Aorta (tissue), 5 donors: ENCODE data around the gene LY9. TPM values are rescaled to one million over a fixed set of nuclear protein-coding genes. Genes with fewer than 3 reads are reported as not detected.

Experiments
- ATAC-seq: fragments of 200-7000 bp; cut with Tn5 transposase; one replicate; pipeline ENCODE4 v1.9.1; 2022; ENCODE audit warnings: moderate library complexity; ENCODE audit not compliant: low FRiP score
- DNase-seq, 2 donors: peaks; one replicate each; pipeline ENCODE4 v3.0.0-alpha.2; 2020
- H3K27ac ChIP-seq, 2 donors: one replicate each; pipeline ENCODE4 v1.5.1; 2013; ENCODE audit warnings: low read length in 2 of 2, mild to moderate bottlenecking in 2 of 2, moderate library complexity in 2 of 2, control low read depth in 1 of 2, inconsistent platforms in 1 of 2, low read depth in 1 of 2
- H3K27me3 ChIP-seq, 2 donors: one replicate each; pipeline ENCODE4 v1.6.1; 2013; ENCODE audit warnings: control low read depth in 1 of 2, low read length in 1 of 2, mild to moderate bottlenecking in 1 of 2, moderate library complexity in 1 of 2; ENCODE audit not compliant: insufficient read depth in 2 of 2, control insufficient read depth in 1 of 2
- H3K36me3 ChIP-seq, 2 donors: one replicate each; pipeline ENCODE4 v1.6.1; 2013; ENCODE audit warnings: control low read depth in 1 of 2, low read length in 1 of 2, mild to moderate bottlenecking in 1 of 2; ENCODE audit not compliant: insufficient read depth in 2 of 2, control insufficient read depth in 1 of 2
- H3K4me1 ChIP-seq, 2 donors: one replicate each; pipeline ENCODE4 v1.6.1; 2013; ENCODE audit warnings: low read length in 2 of 2, control low read depth in 1 of 2, mild to moderate bottlenecking in 1 of 2, moderate library complexity in 1 of 2; ENCODE audit not compliant: insufficient read depth in 2 of 2, control insufficient read depth in 1 of 2
- H3K4me3 ChIP-seq, 2 donors: one replicate each; pipeline ENCODE4 v1.5.1; 2013; ENCODE audit warnings: low read length in 2 of 2, control low read depth in 1 of 2, mild to moderate bottlenecking in 1 of 2
- H3K9me3 ChIP-seq: one replicate; pipeline ENCODE4 v1.6.1; 2013; ENCODE audit warnings: mild to moderate bottlenecking, low read length; ENCODE audit not compliant: control insufficient read depth
- WGBS, 2 donors: extraction: QIAGEN DNeasy Blood & Tissue Kit; methylation state at CpG; one replicate each; pipeline ENCODE4 v1.1.7; 2013; 5-methylcytosine and 5-hydroxymethylcytosine counted together
- intact Hi-C, 2 donors: fragments of 100-400 bp; cut with DNase I; formaldehyde crosslinking; loops; one replicate each; pipeline versions ENCODE4 v1.14.2 to v1.15.0; 2022
- polyA plus RNA-seq, 2 donors: library from polyadenylated mRNA; stranded (reverse); fragments of 200-250 nt; gene quantifications; one replicate each; pipeline ENCODE4 v1.2.3, GENCODE V29; 2013
- total RNA-seq, 2 donors: library from RNA; stranded (reverse); fragmentation: NEBNext Ultra II Directional; extraction: Animal tissue kit (Norgen Biotek cat#: 25700); gene quantifications; one replicate each; pipeline ENCODE4 v1.2.1, GENCODE V29; 2021
- donor health status: healthy with polysubstance abuse.
- donor health status: Bipolar disorder and iron deficiency.
- donor health status: DM: no; HTN: no; CAD: no.
- donor health status: DM: no; HTN: no; CAD: no.
- donor health status: DM: yes; HTN: yes; CAD: no.

Gene LY9
- total and polyA plus RNA-seq, 4 donors: 0.10 to 2.0 (median 0.97) TPM

DNA sequence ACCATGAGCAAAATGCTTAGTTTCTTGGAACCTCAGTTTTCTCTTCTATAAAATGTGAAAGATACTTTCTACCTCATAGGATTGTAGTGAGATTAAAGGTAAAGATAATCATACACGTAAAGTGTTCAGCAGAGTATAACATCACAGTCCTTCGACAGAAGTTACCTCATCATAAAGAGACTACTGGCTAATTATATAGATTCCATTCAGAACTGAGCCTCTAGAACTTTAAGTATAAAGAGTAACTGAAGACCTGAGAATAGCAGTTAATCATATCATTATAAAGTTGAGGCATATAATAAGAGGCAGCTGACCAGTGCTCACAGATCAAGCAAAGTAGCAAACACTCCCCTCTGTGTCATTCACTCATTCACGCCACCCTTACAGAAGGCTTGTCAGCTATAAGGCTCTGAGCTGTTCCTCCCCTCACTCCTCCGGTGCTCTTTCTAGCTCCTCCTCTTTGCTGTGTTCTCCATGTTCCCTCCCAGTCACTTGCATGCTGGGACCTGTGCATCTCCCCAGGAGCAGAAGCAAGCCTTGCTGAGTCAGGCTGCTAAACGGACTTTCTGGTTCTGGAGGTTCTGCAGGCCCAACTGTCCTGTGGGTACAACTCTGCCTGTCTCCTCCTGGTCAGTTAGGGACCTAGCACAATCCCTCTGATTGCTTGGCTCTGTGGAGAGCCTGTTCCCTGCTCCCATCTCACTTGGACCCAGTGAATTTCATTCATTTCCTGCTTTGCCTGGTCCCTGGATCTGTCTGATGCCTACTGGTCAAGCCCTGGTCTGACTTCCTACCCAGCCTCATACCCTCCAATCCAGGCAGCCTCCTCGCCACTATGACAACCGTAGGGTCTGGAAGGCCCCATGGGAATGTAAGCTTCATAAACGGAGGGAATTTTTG, 28.3 kb upstream of the LY9 start:
- Histone ChIP-seq H3K4me3 (no peak overlapping the region), H3K36me3 (no peaks in the 10 kb centered on the region), H3K4me1 (no peaks in the 10 kb centered on the region), H3K9me3 (no peaks in the 10 kb centered on the region), H3K27me3 (no peaks in the 10 kb centered on the region), H3K27ac (no peak overlapping the region)
- no peak for DNase-seq
- WGBS, 2 donors: 58 to 61% methylated on average over 8 of the region's 8 CpGs
- no peak for ATAC-seq
- intact Hi-C loops: no loop called here

DNA sequence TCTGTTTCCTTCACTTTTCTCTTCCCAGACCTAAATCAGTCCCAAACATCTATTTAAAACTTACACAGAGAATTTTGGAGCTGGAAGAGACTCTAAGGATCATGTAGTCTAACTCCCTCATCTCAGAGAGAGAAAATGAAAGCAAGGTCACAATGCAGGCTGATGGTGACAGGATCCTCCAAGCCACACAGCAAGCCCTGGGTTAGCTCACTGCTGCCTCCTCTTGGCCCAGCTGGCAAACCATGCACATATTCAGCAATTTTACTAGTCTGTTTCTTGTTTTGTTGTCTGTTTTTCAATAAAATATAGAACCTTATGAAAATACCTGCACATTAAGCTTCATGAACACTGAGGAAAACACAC, 27.7 kb upstream of the LY9 start:
- no peak for ATAC-seq
- no peaks in the 10 kb centered on the region for H3K4me1 ChIP-seq
- no peak overlapping the region for H3K27ac ChIP-seq
- intact Hi-C loops: no loop called here
- peak in 1 of 2 donors; percentile 75 for DNase-seq
- no peaks in the 10 kb centered on the region for H3K27me3 ChIP-seq
- H3K9me3 ChIP-seq: no peaks in the 10 kb centered on the region
- H3K4me3 ChIP-seq: no peak overlapping the region
- H3K36me3 ChIP-seq: no peaks in the 10 kb centered on the region

DNA sequence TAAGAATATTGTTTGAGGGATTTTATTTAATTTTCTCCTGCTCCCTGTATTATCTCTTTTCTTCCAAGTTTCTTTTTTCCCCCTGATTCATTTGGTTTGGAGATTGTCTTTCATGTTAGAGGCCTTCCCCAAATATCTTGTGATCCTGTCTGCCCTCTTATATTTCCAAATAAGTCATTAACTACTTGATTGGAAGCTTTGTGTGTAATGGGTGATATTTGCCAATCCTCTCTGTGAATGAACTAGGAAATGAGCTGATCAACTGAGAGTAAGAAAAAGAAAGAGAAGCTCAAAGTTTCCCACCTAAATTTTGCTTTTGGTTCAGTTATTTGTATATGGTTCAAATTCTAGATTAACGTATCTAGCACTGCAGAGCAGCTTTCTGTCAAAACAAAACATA, 23.6 kb upstream of the LY9 start:
- ATAC-seq (no peak), DNase-seq (no peak)
- H3K36me3 ChIP-seq: no peaks in the 10 kb centered on the region
- WGBS, 2 donors: 85 to 93% methylated on average over 1 of the region's 1 CpG
- no peak overlapping the region for H3K4me3 ChIP-seq
- intact Hi-C loops: no loop called here
- no peaks in the 10 kb centered on the region for H3K9me3 ChIP-seq
- peaks cover 0 to 2% of the 10 kb centered on the region in 2 donors for H3K27me3 ChIP-seq
- no peak overlapping the region for H3K27ac ChIP-seq
- H3K4me1 ChIP-seq: no peaks in the 10 kb centered on the region

DNA sequence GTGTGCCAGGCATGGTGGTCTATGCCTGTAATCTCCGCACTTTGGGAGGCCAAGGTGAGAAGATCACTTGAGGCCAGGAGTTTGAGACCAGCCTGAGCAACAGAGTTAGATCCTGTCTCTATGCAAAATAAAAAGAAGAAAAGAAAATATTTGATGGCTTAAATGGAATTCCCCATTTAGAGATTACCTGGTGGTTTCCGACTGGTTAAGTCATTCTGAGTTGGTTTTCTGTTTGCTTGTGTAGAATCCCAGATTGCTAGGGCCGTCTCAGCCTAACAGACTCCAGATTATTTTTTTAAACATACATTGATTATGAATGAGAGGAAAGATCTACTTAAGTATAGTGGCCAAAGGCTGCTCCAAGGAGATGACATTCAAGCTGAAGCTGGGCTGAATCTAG, 22.9 kb upstream of the LY9 start:
- H3K9me3 ChIP-seq: no peaks in the 10 kb centered on the region
- WGBS, 2 donors: 78 to 82% methylated on average over 3 of the region's 3 CpGs
- DNase-seq (no peak), ATAC-seq (no peak)
- H3K27ac ChIP-seq: no peak overlapping the region
- no peak overlapping the region for H3K4me3 ChIP-seq
- peaks cover 0 to 2% of the 10 kb centered on the region in 2 donors for H3K27me3 ChIP-seq
- intact Hi-C loops: no loop called here
- H3K36me3 ChIP-seq: no peaks in the 10 kb centered on the region
- H3K4me1 ChIP-seq: no peaks in the 10 kb centered on the region

DNA sequence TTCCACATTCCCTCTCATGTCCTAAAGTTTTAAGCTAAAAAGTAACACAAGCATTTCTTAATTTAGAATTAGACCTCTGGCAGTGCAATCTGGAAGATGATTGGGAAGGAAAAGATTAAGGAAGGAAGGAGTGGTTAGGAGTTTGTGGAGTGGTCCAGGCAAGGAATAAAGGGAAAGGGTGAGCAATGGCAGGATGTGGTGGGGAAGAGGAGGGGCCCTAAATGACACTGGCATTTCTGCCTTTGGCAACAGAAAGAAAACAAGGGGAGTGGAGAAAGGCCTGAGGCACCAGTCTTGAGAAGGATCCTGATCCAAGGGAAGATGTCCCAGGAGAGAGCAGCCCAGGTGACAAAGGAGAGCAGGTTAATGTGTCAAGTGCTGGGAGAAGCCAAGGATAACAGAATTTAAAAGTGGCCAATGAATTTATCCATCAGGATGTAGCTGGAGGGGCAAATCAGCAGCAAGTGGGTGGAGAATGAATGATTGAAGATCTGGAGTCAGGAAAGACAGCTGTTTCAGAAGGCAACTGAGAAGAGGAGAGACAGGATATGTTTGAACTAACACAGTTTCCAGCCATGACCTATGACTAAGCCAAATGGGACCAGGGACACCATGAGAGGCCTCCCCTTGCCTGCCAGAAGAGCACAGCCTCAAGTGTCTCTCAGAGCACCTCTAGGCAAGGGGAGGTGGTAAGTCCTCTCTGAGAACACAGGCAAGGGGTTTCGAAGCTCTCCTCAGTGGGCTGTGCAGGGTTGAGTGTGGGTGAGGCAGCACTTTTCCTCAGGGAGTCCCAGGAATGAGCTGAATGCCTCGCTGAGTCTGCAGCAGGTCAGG, 20.9 kb upstream of the LY9 start:
- H3K27ac ChIP-seq: no peak overlapping the region
- H3K4me3 ChIP-seq: no peak overlapping the region
- peaks cover 0 to 2% of the 10 kb centered on the region in 2 donors for H3K27me3 ChIP-seq
- DNase-seq (no peak), ATAC-seq (no peak)
- H3K36me3 ChIP-seq: no peaks in the 10 kb centered on the region
- intact Hi-C loops: no loop called here
- 74 to 92% methylated on average over 2 of the region's 2 CpGs for WGBS, 2 donors
- no peaks in the 10 kb centered on the region for H3K9me3 ChIP-seq
- no peaks in the 10 kb centered on the region for H3K4me1 ChIP-seq

DNA sequence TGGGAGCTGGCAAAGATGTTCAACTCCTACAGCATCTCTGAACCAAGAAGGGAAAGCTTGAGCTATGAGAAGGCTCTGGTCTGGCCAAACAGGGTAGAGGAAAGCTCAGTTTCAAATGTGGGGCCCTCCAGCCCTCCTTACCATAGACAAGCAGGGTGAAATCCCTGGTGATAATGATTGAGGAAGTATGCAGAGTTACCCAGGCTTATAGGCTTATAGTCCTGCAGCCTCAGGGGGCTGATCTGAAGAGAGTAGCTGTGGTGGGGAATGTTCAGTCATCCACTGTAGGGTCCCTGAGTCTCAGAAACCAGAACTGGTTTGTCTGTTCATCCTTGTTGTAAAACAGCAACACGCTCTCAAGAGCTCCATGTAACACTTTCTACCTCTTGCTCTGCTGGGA, 19.8 kb upstream of the LY9 start:
- intact Hi-C loops: no loop called here
- no peaks in the 10 kb centered on the region for H3K36me3 ChIP-seq
- H3K9me3 ChIP-seq: no peaks in the 10 kb centered on the region
- no peak for DNase-seq
- no peaks in the 10 kb centered on the region for H3K4me1 ChIP-seq
- H3K4me3 ChIP-seq: no peak overlapping the region
- no peak overlapping the region for H3K27ac ChIP-seq
- peaks cover 0 to 2% of the 10 kb centered on the region in 2 donors for H3K27me3 ChIP-seq
- ATAC-seq: no peak
- WGBS, 2 donors: 100% methylated on average over 1 of the region's 1 CpG

DNA sequence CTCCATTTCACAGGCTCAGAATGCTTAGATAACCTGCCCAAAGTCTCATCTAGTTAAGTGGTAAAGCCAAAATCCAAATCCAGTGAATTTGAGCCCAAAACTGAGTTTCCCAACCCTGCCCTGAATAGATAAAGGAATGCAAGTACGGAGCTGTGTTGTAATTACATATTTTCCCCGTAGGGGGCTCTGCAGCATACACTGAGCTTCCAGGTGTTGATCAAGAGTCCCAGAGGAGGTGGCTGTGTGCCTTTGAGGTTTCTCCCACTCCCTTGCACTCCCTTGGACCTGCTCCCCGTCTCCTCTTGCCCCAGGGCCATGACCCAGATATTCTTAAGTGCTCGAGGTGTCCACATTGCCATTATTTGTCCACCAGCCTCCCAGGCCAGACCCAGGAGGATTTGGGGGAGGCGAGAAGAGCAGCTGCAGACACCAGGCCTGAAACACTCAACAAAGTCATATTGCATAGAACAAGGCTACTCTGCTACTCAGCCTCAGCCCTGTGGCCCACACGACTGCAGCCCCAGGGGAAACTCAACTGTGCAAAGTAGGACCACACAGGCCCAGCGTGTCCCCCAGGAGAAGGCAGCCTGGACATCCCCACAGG, 18.4 kb upstream of the LY9 start:
- Histone ChIP-seq H3K9me3 (no peaks in the 10 kb centered on the region), H3K27me3 (peaks cover 0 to 2% of the 10 kb centered on the region in 2 donors), H3K4me3 (no peak overlapping the region), H3K4me1 (no peaks in the 10 kb centered on the region), H3K36me3 (no peaks in the 10 kb centered on the region), H3K27ac (no peak overlapping the region)
- ATAC-seq (no peak), DNase-seq (no peak)
- intact Hi-C loops: no loop called here
- WGBS, 2 donors: 67 to 79% methylated on average over 7 of the region's 7 CpGs

DNA sequence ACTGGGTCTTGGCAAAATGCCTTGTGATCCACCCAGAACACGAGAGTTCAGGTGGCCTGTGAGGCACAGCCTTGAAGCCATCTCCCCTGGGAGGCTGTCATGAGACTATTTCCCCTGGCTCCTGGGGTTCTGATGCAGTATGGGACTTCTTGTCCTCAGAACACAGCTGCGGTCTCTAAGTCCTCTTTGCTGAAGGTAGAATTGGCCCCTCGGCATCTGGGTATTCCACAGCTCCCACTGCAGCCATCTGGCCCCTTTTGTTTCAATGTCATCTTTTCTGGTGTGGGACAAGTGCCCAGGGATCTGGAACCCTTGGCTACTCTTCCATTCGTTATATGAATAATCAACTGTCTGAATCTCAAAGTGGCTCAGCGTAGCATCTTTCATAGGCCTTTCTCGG, 17.0 kb upstream of the LY9 start:
- H3K27ac ChIP-seq: no peak overlapping the region
- H3K4me1 ChIP-seq: no peaks in the 10 kb centered on the region
- intact Hi-C loops: no loop called here
- WGBS, 2 donors: 90 to 93% methylated on average over 6 of the region's 6 CpGs
- H3K27me3 ChIP-seq: peaks cover 0 to 2% of the 10 kb centered on the region in 2 donors
- ATAC-seq (no peak), DNase-seq (no peak)
- no peaks in the 10 kb centered on the region for H3K36me3 ChIP-seq
- H3K9me3 ChIP-seq: peaks cover 2% of the 10 kb centered on the region
- H3K4me3 ChIP-seq: no peak overlapping the region
